OCI-M2 (cell line): ENCODE results near the gene KIF7.
"Not testable (repeated sequence)": the region's sequence is repeated elsewhere in the genome, so short reads cannot be mapped to it uniquely, and the experiment has no call there.

ENCODE experiments used
- DNase-seq: peaks from one replicate; lab custom pipeline; 2025; ENCODE audit not compliant: unreplicated experiment; lab: John Stamatoyannopoulos, UW

Gene KIF7

DNA sequence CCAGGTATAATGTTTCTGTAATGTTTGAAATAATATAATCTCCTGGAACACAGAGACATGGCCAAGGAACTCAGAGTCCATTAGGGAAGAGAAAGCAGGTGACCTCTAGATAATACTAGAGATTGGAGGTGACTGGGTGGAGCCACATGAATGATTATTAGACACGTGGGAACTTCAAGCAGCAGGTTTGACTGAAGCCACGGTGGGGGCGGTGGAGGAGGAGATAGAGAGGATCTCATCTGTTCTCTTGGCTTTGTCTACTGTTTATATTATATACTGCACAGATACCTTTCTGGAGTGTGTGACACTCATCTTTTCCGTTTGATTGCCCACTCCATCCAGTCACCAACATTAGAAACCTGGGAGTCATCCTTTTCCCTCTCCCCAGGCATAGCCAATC is 33.7 kb downstream of the KIF7 start:
- no peak for DNase-seq

DNA sequence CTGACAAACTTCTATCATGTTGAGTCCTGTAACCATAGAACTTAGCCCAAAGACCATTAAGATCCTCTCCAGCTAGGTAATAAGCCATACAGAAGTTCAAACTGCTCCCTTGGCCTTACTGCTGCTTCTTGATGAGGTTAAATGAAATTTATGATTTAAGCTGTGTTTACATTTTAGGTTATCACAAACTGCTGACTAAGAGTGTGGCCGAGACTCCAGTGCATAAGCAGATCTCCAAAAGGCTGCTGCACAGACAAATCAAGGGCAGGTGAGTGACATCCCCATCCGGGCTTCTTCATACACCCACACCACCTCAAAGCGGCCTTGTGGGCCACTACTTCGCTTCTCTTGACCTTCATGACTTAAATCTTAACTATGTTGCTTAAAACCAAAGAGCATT is 39.0 kb downstream of the KIF7 start:
- no peak for DNase-seq

DNA sequence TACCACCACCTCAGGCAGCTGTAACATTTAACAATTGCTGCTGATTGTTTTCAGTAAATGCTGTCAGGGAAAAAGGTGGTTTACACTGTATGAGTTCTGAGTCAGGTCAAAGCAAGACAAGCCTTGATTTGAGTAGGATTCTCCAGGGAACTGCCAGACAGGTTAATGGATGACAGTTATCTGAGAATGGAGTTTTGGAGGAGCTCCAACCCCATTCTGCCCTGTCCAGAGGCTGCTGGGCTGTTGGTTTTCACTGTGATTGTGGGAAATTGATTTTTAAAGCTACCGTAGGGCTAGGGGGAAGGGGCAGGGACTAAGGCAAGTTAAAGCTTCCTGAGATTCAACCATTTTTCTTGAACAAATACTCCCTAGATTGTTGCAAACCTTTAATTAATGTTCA is 40.1 kb downstream of the KIF7 start:
- DNase-seq: no peak

DNA sequence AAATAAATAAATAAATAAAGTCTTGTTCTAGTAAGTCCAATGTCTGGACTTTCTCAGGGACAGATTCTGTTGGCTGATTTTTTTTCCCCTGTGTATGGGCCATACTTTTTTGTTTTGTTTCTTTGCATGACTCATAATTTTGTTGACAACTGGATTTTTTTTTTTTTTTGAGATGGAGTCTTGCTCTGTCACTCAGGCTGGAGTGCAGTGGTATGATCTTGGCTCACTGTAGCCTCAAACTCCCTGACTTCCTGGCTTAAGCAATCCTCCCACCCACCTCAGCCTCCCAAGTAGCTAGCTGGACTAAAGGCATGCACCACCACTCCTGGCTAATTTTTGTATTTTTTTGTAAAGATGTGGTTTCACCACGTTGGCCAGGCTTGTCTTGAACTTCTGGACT is 41.1 kb downstream of the KIF7 start:
- DNase-seq: no peak

DNA sequence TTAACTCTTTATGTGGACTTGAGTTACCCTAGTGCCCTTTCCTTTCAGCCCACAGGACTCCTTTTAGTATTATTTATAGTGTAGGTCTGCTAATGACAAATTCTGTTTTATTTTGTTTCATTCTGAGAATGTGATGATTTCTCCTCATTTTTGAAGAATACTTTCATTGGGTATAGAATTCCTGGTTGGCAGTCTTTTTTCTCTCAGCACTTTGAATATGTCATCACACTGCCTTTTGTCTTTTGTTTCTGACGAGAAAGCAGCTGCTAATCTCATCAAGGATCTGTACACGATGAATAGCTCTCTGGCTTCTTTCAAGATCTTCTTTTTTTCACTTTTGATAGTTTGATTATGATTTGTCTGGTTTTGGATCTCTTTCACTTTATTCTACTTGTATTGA is 42.2 kb downstream of the KIF7 start:
- no peak for DNase-seq

DNA sequence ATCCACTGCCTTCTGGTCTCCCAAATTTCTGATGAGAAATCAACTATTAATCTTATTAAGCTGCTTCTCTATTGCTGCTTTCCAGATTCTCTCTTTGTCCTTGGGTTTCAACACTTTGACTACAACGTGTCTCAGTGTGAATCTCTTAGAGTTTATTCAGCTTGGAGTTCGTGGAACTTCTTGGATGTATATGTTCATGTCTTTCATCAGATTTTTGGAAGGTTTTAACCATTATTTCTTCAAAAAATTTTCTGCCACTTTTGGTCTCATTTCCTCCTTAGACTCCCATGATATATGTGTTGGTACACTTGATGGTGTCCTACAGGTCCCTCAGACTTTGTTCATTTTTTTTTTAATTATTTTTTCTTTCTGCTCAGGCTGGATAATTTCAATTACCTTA is 44.0 kb downstream of the KIF7 start:
- DNase-seq: no peak

DNA sequence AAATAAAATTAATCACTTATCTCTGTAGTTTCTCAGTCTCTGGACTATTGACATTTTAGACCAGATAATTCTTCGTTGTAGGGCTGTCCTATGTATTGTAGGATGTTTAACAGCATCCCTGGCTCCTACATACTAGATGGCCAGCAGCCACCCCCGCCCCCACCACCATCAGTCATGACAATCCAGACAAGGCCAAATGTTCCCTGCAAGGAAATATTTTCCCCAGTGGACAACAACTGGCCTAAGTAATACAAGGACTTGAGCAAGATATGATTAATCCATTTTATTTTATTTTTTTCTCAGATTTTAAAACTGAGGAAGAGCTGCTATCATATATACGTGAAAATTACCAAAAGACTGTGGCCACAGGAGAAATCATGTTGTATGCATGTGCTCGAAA is 56.2 kb downstream of the KIF7 start:
- DNase-seq: no peak

DNA sequence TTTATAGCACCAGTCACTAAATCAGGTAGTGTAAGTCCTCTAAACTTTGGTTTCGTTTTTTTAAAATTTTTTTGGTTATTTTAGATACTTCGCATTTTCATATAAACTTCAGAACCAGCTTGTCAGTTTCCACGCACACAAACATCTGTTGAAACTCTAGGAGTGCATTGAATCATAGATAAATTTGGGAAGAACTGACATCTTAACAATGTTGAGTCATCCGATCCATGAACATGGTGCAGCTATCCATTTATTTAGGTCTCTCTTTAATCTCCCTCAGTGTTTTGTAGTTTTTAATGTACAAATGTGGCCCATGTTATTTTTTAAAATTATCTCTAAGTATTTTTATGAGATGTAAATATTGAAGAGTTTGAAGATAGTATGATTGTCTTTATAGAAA is 62.2 kb downstream of the KIF7 start:
- no peak for DNase-seq

DNA sequence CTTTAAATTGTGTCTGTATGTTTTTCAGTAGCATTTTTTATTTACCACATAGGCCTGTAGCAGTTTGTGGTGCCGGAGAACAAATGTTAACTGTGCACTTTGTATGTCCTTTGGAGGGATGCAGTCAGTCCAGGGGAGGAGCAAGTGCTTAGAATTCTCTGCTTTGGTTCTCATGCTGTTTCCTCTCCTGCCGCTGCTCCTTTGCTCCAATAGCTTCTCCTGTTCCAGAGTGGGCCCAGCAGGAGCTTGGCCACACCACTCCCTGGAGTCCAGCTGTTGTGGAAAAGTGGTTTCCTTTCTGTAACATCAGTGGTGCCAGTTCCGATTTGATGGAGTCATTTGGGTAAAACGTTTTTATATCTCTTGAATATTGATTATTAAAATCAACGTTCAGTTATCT is 63.4 kb downstream of the KIF7 start:
- DNase-seq: no peak

DNA sequence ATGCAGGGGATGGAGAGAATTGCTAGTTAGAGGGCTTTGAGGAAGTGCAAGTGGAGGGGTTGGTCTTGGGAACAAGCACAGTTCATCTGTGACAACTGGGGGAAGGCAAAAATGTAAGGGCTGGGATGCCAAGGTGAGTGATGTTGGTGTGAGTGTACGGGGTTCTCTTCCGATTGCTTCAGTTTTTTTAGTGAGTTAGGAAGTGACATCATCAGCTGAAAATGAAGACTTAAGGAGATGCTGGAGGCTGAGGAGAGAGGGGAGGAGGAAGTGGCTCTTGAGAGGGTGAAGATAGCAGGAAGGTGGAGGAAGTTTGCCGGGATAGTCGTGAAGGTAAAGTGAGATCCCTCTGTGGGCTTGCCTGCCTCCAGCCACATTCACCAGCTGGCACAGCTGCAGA is 67.3 kb downstream of the KIF7 start:
- DNase-seq: no peak

DNA sequence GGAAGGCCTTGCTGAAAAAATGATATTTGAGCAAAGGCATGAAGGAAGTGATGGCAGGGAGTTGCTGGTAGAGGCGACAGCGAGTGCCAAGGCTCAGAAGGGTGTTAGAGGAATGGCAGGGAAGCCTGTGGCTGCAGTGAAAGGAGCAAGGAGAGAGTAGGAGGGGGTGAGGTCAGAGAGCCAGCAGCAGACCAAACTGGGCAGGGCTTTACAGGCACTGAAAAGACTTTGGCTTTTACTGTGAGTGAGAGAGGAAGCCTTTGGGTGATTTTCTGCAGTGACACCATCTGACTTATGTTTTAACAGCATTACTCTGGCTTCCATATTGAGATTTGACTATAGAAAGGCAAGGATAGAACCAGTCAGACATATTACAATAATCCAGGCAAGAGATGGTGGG is 68.6 kb downstream of the KIF7 start:
- no peak for DNase-seq

DNA sequence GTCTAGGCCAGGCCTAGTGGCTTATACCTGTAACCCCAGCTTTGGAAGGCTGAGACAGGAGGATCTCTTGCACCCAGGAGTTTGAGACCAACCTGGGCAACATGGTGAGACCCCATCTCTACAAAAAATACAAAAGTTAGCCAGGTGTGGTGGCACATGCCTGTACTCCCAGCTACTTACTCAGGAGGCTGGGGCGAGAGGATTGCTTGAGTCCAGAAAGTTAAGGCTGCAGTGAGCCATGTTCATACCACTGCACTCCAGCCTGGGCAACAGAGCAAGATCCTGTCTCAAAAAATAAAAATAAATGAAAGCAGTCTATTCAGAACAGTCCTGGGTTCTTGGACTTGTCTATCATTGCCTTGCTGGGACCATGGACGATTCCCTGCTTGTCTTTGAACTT is 74.5 kb downstream of the KIF7 start:
- DNase-seq: not testable (repeated sequence)

DNA sequence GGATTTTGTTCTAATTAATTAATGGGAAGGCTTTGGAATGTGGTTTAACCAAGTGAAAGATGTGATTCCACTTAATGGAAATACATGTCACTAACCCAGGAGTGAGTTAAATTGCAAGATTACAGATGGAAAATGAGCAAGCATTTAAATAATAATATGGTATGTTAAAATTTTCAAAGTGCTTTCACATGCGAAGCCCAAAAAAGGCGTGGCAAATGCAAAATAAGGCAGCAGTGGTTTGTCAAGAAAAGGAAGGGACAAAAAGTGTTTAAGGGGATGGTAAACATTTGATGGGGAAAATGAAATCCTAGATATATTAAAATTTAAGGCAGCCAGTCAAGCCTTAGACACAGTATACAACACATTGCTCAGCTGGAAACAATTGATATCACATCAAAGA is 77.1 kb downstream of the KIF7 start:
- no peak for DNase-seq
